HepG2 (cell line): ENCODE data around the gene DPYD. TPM values are rescaled to one million over a fixed set of nuclear protein-coding genes. Genes with fewer than 3 reads are reported as not detected.

ENCODE experiments used
- ATAC-seq: fragments of 200-7000 bp; cut with Tn5 transposase; 3 replicates; pipeline ENCODE4 v1.9.1; 2020; ENCODE audit warnings: mild to moderate bottlenecking, moderate library complexity
- BruUV-seq: library from RNA; stranded (reverse); fragments of 400-500 nt; replicated peaks from 2 replicates; lab custom pipeline; 2021; lab: Mats Ljungman, UMichigan
- CTCF ChIA-PET: fragments of 300-600 bp; formaldehyde crosslinking; extraction: SDS; loops from one replicate; lab custom pipeline; 2021; ENCODE audit warnings: low total read pairs, inconsistent platforms, low intra/inter-chr PET ratio; lab: Yijun Ruan, JAX
- POLR2A ChIA-PET: fragments of 350-600 bp; sonication (Branson Sonifier 250); formaldehyde crosslinking; loops from one replicate; lab custom pipeline; 2020; ENCODE audit warnings: antibody characterized with exemption, inconsistent platforms; lab: Yijun Ruan, JAX
- DNase-seq: peaks from one replicate; pipeline ENCODE4 v3.0.0-alpha.2; 2015; ENCODE audit warnings: low spot score
- FAIRE-seq: peaks from 3 replicates; lab custom pipeline; 2011; peaks lifted over from hg19 to GRCh38; lab: Jason Lieb, UNC
- H2AFZ ChIP-seq: one replicate; pipeline ENCODE4 v1.6.1; 2011; ENCODE audit warnings: low read length, inconsistent platforms
- H3K27ac ChIP-seq: fragments of 300-600 bp; 3 replicates; pipeline ENCODE4 v1.8.0; 2011; ENCODE audit warnings: mixed run types, mild to moderate bottlenecking, mixed read lengths, low read length, inconsistent platforms; ENCODE audit not compliant: insufficient read depth; ENCODE audit errors: extremely low read length
- H3K27me3 ChIP-seq, 2 experiments: fragments of 200-600 bp in 1 of 2; 2 replicates in 1 of 2; 3 replicates in 1 of 2; pipeline versions ENCODE4 v1.6.0 to v1.8.0; 2011; ENCODE audit warnings: low read length in 2 of 2, mild to moderate bottlenecking in 2 of 2, moderate library complexity in 2 of 2, inconsistent platforms in 1 of 2; ENCODE audit not compliant: insufficient read depth in 2 of 2, control insufficient read depth in 1 of 2
- H3K36me3 ChIP-seq, 2 experiments: fragments of 200-600 bp in 1 of 2; replicated peaks in 1 of 2; 2 replicates in 1 of 2; 3 replicates in 1 of 2; pipeline versions ENCODE4 v1.5.1 to v1.8.0; 2011; ENCODE audit warnings: low read length in 2 of 2, inconsistent platforms in 1 of 2; ENCODE audit not compliant: insufficient read depth in 2 of 2, control insufficient read depth in 1 of 2
- H3K4me1 ChIP-seq: 2 replicates; pipeline ENCODE4 v1.5.1; 2012; ENCODE audit warnings: low read length, inconsistent platforms; ENCODE audit not compliant: insufficient read depth
- H3K4me2 ChIP-seq: 2 replicates; pipeline ENCODE4 v1.6.0; 2011; ENCODE audit warnings: low read depth, low read length, inconsistent platforms
- H3K4me3 ChIP-seq, 3 experiments: fragments of 200-600 bp in 1 of 3; sonication (generic), shearing (Covaris generic) in 1 of 3; replicated peaks in 1 of 3; 2 replicates each; pipeline ENCODE4 v1.5.1; 2011 to 2016; ENCODE audit warnings: low read length in 3 of 3, inconsistent platforms in 2 of 3, low read depth in 2 of 3, mild to moderate bottlenecking in 2 of 3, control low read depth in 1 of 3, mixed read lengths in 1 of 3; ENCODE audit not compliant: insufficient read depth in 1 of 3
- H3K79me2 ChIP-seq: one replicate; pipeline ENCODE4 v1.6.1; 2011; ENCODE audit warnings: low read length, inconsistent platforms; ENCODE audit not compliant: insufficient read depth
- H3K9ac ChIP-seq: 2 replicates; pipeline ENCODE4 v1.6.0; 2011; ENCODE audit warnings: mild to moderate bottlenecking, low read depth, low read length, inconsistent platforms; ENCODE audit not compliant: insufficient read depth
- H3K9me3 ChIP-seq: 2 replicates; pipeline ENCODE4 v1.5.1; 2012; ENCODE audit warnings: mild to moderate bottlenecking, low read length
- H4K20me1 ChIP-seq: 2 replicates; pipeline ENCODE4 v1.6.0; 2011; ENCODE audit warnings: inconsistent platforms, mild to moderate bottlenecking, low read length, moderate library complexity; ENCODE audit not compliant: insufficient read depth
- BRD4 ChIP-seq: sonication (generic); formaldehyde crosslinking; IDR thresholded peaks from 2 replicates; pipeline ENCODE4 v1.4.0; 2020; ENCODE audit warnings: missing genetic modification reagents
- GFI1 ChIP-seq: sonication (generic); formaldehyde crosslinking; IDR thresholded peaks from 2 replicates; pipeline ENCODE4 v1.5.0; 2020; ENCODE audit warnings: missing genetic modification reagents, mild to moderate bottlenecking, borderline replicate concordance
- MIER3 ChIP-seq: IDR thresholded peaks from 2 replicates; pipeline ENCODE4 v1.6.1; 2016; ENCODE audit warnings: missing compliant biosample characterization, borderline replicate concordance
- SOX13 ChIP-seq, 3 experiments: fragments of 450-650 bp in 1 of 3; sonication (generic) in 1 of 3; formaldehyde crosslinking in 1 of 3; IDR thresholded peaks in 2 of 3; conservative IDR thresholded peaks in 1 of 3; 2 replicates each; pipeline versions ENCODE4 v1.5.0 to v1.6.1; 2016 to 2020; ENCODE audit warnings: antibody characterized with exemption in 1 of 3, mild to moderate bottlenecking in 1 of 3, missing compliant biosample characterization in 1 of 3, missing genetic modification reagents in 1 of 3, moderate library complexity in 1 of 3
- THYN1 ChIP-seq: sonication (generic); formaldehyde crosslinking; IDR thresholded peaks from 2 replicates; pipeline ENCODE4 v1.8.1; 2023; ENCODE audit warnings: low read depth, mild to moderate bottlenecking, moderate library complexity, missing genetic modification reagents, borderline replicate concordance
- TOE1 ChIP-seq: sonication (generic); formaldehyde crosslinking; IDR thresholded peaks from 2 replicates; pipeline ENCODE4 v1.4.0; 2020; ENCODE audit warnings: mild to moderate bottlenecking, missing genetic modification reagents
- ZNF180 ChIP-seq: sonication (generic); formaldehyde crosslinking; IDR thresholded peaks from 2 replicates; pipeline ENCODE4 v1.4.0; 2020; ENCODE audit warnings: low read depth, missing genetic modification reagents, borderline replicate concordance
- ZNF747 ChIP-seq: sonication (generic); formaldehyde crosslinking; IDR thresholded peaks from 2 replicates; pipeline ENCODE4 v1.8.1; 2023; ENCODE audit warnings: missing genetic modification reagents, mild to moderate bottlenecking, borderline replicate concordance
- ZSCAN30 ChIP-seq: sonication (generic); formaldehyde crosslinking; IDR thresholded peaks from 2 replicates; pipeline ENCODE4 v1.5.0; 2020; ENCODE audit warnings: mild to moderate bottlenecking, missing genetic modification reagents
- WGBS: methylation state at CpG from one replicate; pipeline ENCODE4 v1.1.6; 2017; ENCODE audit warnings: low lambda C conversion rate; 5-methylcytosine and 5-hydroxymethylcytosine counted together
- in situ Hi-C: cut with HindIII; loops from 2 replicates; pipeline ENCODE4 v1.10.0; 2017; ENCODE audit warnings: low pct_unique_long_range_greater_than_20kb; ENCODE audit not compliant: extremely low pct_ligation_motif_present
- intact Hi-C: fragments of 100-400 bp; cut with micrococcal nuclease; formaldehyde crosslinking; loops from one replicate; pipeline ENCODE4 v1.10.0; 2022; ENCODE audit not compliant: unreplicated experiment
- polyA plus RNA-seq, 8 experiments: library from polyadenylated mRNA; depleted of rRNA in 3 of 8; stranded (reverse) in 7 of 8; unstranded in 1 of 8; fragments of >200 nt; fragmentation: Illumina TruSeq in 4 of 8; extraction: Trizol in 4 of 8; gene quantifications; 2 replicates each; pipeline versions ENCODE4 v1.2.1 to v1.2.3, GENCODE V29; 2011 to 2016; ENCODE audit warnings: low read depth in 4 of 8, missing spikeins in 1 of 8, mixed read lengths in 1 of 8; ENCODE audit not compliant: insufficient read depth in 1 of 8
- total RNA-seq, 5 experiments: library from RNA; depleted of rRNA; stranded (reverse); fragments of >200 nt; fragmentation: Illumina TruSeq; extraction: Trizol; gene quantifications; 2 replicates each; pipeline ENCODE4 v1.2.3, GENCODE V29; 2016; ENCODE audit warnings: low read depth in 1 of 5
- TF ChIP-seq, protein P1 (sequence below): sonication (generic); formaldehyde crosslinking; IDR thresholded peaks from 2 replicates; pipeline ENCODE4 v1.5.0; 2020; ENCODE audit warnings: mild to moderate bottlenecking, missing genetic modification reagents, borderline replicate concordance
- TF ChIP-seq, protein P2 (sequence below): IDR thresholded peaks from 2 replicates; pipeline ENCODE4 v1.6.1; 2016; ENCODE audit warnings: mild to moderate bottlenecking, missing biosample characterization, missing genetic modification reagents
- TF ChIP-seq, protein P3 (sequence below): sonication (generic); formaldehyde crosslinking; IDR thresholded peaks from 2 replicates; pipeline ENCODE4 v1.4.0; 2020; ENCODE audit warnings: mild to moderate bottlenecking, missing genetic modification reagents

Gene DPYD
- total and polyA plus RNA-seq, 2 of the 13 experiments (the other 11 are each of a cell fraction or from before 2014, with no cell fraction given), result 1.3 to 3.4 TPM

DNA sequence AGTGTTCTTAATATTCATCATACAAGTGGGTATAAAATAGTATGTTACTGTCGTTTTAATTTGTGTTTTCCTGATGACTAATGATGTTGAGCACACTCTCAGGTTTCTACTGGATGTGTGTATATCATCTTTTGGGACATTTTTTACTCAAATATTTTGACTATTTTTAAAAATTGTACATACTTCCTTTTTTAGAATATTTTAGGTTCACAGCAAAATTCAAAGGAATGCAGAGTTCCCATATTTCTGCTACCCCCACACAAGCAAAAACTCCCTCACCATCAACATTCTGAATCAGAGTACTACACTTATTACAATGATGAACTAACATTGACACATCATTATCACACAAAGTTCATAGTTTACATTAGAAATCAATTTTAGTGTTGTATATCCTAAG, 114.5 kb downstream of the DPYD start:
- no peak overlapping the region for H3K9ac ChIP-seq
- no peak overlapping the region for H3K4me3 ChIP-seq
- no peak overlapping the region for H3K27ac ChIP-seq
- no peaks in the 10 kb centered on the region for H3K36me3 ChIP-seq
- in situ Hi-C loops (no loop called here), intact Hi-C loops (no loop called here)
- ATAC-seq, result no peak
- H3K27me3 ChIP-seq, result no peaks in the 10 kb centered on the region
- no peaks in the 10 kb centered on the region for H4K20me1 ChIP-seq
- no peak for TF ChIP-seq BRD4 (CRISPR knock-in tag)
- no peak for TF ChIP-seq SOX13 (IDR thresholded peaks at IDR 0.05)
- no peak for TF ChIP-seq SOX13 (CRISPR knock-in tag; conservative IDR thresholded peaks at IDR 0.05 in 1 of 2, IDR thresholded peaks at IDR 0.05 in 1 of 2)
- TF ChIP-seq, protein P1, sequence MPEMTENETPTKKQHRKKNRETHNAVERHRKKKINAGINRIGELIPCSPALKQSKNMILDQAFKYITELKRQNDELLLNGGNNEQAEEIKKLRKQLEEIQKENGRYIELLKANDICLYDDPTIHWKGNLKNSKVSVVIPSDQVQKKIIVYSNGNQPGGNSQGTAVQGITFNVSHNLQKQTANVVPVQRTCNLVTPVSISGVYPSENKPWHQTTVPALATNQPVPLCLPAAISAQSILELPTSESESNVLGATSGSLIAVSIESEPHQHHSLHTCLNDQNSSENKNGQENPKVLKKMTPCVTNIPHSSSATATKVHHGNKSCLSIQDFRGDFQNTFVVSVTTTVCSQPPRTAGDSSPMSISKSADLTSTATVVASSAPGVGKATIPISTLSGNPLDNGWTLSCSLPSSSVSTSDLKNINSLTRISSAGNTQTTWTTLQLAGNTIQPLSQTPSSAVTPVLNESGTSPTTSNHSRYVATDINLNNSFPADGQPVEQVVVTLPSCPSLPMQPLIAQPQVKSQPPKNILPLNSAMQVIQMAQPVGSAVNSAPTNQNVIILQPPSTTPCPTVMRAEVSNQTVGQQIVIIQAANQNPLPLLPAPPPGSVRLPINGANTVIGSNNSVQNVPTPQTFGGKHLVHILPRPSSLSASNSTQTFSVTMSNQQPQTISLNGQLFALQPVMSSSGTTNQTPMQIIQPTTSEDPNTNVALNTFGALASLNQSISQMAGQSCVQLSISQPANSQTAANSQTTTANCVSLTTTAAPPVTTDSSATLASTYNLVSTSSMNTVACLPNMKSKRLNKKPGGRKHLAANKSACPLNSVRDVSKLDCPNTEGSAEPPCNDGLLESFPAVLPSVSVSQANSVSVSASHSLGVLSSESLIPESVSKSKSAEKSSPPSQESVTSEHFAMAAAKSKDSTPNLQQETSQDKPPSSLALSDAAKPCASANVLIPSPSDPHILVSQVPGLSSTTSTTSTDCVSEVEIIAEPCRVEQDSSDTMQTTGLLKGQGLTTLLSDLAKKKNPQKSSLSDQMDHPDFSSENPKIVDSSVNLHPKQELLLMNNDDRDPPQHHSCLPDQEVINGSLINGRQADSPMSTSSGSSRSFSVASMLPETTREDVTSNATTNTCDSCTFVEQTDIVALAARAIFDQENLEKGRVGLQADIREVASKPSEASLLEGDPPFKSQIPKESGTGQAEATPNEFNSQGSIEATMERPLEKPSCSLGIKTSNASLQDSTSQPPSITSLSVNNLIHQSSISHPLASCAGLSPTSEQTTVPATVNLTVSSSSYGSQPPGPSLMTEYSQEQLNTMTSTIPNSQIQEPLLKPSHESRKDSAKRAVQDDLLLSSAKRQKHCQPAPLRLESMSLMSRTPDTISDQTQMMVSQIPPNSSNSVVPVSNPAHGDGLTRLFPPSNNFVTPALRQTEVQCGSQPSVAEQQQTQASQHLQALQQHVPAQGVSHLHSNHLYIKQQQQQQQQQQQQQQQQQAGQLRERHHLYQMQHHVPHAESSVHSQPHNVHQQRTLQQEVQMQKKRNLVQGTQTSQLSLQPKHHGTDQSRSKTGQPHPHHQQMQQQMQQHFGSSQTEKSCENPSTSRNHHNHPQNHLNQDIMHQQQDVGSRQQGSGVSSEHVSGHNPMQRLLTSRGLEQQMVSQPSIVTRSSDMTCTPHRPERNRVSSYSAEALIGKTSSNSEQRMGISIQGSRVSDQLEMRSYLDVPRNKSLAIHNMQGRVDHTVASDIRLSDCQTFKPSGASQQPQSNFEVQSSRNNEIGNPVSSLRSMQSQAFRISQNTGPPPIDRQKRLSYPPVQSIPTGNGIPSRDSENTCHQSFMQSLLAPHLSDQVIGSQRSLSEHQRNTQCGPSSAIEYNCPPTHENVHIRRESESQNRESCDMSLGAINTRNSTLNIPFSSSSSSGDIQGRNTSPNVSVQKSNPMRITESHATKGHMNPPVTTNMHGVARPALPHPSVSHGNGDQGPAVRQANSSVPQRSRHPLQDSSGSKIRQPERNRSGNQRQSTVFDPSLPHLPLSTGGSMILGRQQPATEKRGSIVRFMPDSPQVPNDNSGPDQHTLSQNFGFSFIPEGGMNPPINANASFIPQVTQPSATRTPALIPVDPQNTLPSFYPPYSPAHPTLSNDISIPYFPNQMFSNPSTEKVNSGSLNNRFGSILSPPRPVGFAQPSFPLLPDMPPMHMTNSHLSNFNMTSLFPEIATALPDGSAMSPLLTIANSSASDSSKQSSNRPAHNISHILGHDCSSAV (CRISPR knock-in tag), result no peak
- TF ChIP-seq ZNF180 (CRISPR knock-in tag), result no peak
- TF ChIP-seq, protein P2, sequence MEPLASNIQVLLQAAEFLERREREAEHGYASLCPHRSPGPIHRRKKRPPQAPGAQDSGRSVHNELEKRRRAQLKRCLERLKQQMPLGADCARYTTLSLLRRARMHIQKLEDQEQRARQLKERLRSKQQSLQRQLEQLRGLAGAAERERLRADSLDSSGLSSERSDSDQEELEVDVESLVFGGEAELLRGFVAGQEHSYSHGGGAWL (CRISPR knock-in tag), result no peak
- no peak for TF ChIP-seq THYN1 (CRISPR knock-in tag)
- TF ChIP-seq, protein P3, sequence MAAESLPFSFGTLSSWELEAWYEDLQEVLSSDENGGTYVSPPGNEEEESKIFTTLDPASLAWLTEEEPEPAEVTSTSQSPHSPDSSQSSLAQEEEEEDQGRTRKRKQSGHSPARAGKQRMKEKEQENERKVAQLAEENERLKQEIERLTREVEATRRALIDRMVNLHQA (CRISPR knock-in tag), result no peak
- no peak for TF ChIP-seq ZNF747 (CRISPR knock-in tag)
- no peak for TF ChIP-seq MIER3 (CRISPR knock-in tag)
- TF ChIP-seq ZSCAN30 (CRISPR knock-in tag), result no peak
- no peak for TF ChIP-seq TOE1 (CRISPR knock-in tag)
- TF ChIP-seq GFI1 (CRISPR knock-in tag), result no peak
- no peak overlapping the region for H3K4me2 ChIP-seq
- BruUV-seq, result no TSS peak
- ChIA-PET POLR2A (no interaction called here), CTCF (no interaction called here)
- FAIRE-seq, result no peak
- 3% methylated on average over 1 of the region's 1 CpG for WGBS
- H2AFZ ChIP-seq, result no peak overlapping the region
- no peaks in the 10 kb centered on the region for H3K9me3 ChIP-seq
- no peaks in the 10 kb centered on the region for H3K79me2 ChIP-seq
- peaks cover 4% of the 10 kb centered on the region; the same call in 1 of the 2 replicates for H3K4me1 ChIP-seq
- DNase-seq, result no peak
